ENCODE data around the gene TENM3. TPM values are rescaled to one million over a fixed set of nuclear protein-coding genes. Genes with fewer than 3 reads are reported as not detected.

The TENM3 gene
- total RNA-seq, 2 experiments from 2014 or later, result not detected

- TF ChIP-seq CTCF (IDR thresholded peaks at IDR 0.05), result no peak
- ChIA-PET CTCF (no interaction called here), POLR2A (no interaction called here)
- H3K27me3 ChIP-seq (ENCODE audit: control insufficient read depth in 1 of 2, insufficient read depth in 2 of 2, low read length in 2 of 2), result no peaks in the 10 kb centered on the region
- peaks cover 7% of the 10 kb centered on the region for H3K4me1 Mint-ChIP-seq (ENCODE audit: low read depth)
- H3K36me3 ChIP-seq (ENCODE audit: insufficient read depth, low read length), result no peaks in the 10 kb centered on the region
- H3K27ac Mint-ChIP-seq, result no peak overlapping the region
- H3K4me1 ChIP-seq (ENCODE audit: insufficient read depth, low read length), result no peaks in the 10 kb centered on the region
- no peaks in the 10 kb centered on the region for H3K9me3 Mint-ChIP-seq
- DNase-seq (no peak), ATAC-seq (ENCODE audit: poor library complexity) (no peak)
- no peaks in the 10 kb centered on the region for H3K36me3 Mint-ChIP-seq (ENCODE audit: low read depth)
- no peak overlapping the region for H3K4me3 ChIP-seq (ENCODE audit: low read length)
- no peaks in the 10 kb centered on the region for H3K9me3 ChIP-seq (ENCODE audit: control insufficient read depth in 1 of 2, insufficient read depth in 1 of 2, low read length in 2 of 2)
- H3K27me3 Mint-ChIP-seq, result peaks cover 10% of the 10 kb centered on the region
- H3K27ac ChIP-seq (ENCODE audit: low read depth in 1 of 2, low read length in 2 of 2), result no peak overlapping the region
- H3K4me3 Mint-ChIP-seq, result no peak overlapping the region
- intact Hi-C loops (cut with DNase I, micrococcal nuclease), result no loop called here
These were observed 248.5 kb downstream of the TENM3 start for GRCh38 chr4:182491719-182492118.

- POLR2A ChIA-PET, result no interaction called here
- Mint-ChIP-seq H3K9me3 (no peaks in the 10 kb centered on the region), H3K27ac (no peak overlapping the region), H3K36me3 (ENCODE audit: low read depth) (no peaks in the 10 kb centered on the region), H3K4me3 (no peak overlapping the region), H3K4me1 (ENCODE audit: low read depth) (peaks cover 7% of the 10 kb centered on the region), H3K27me3 (peaks cover 11% of the 10 kb centered on the region)
- H3K4me1 ChIP-seq (ENCODE audit: insufficient read depth, low read length), result no peaks in the 10 kb centered on the region
- no peaks in the 10 kb centered on the region for H3K9me3 ChIP-seq (ENCODE audit: control insufficient read depth in 1 of 2, insufficient read depth in 1 of 2, low read length in 2 of 2)
- DNase-seq, result no peak
- TF ChIP-seq CTCF (IDR thresholded peaks at IDR 0.05), result no peak
- H3K36me3 ChIP-seq (ENCODE audit: insufficient read depth, low read length), result no peaks in the 10 kb centered on the region
- CTCF ChIA-PET, result no interaction called here
- no peak for ATAC-seq (ENCODE audit: poor library complexity)
- H3K27me3 ChIP-seq (ENCODE audit: control insufficient read depth in 1 of 2, insufficient read depth in 2 of 2, low read length in 2 of 2), result no peaks in the 10 kb centered on the region
- H3K4me3 ChIP-seq (ENCODE audit: low read length), result no peak overlapping the region
- no peak overlapping the region for H3K27ac ChIP-seq (ENCODE audit: low read depth in 1 of 2, low read length in 2 of 2)
- intact Hi-C loops (cut with DNase I, micrococcal nuclease), result no loop called here
These were observed 249.2 kb downstream of the TENM3 start for GRCh38 chr4:182492423-182492822.

- Histone ChIP-seq H3K9me3 (ENCODE audit: control insufficient read depth in 1 of 2, insufficient read depth in 1 of 2, low read length in 2 of 2) (no peaks in the 10 kb centered on the region), H3K27me3 (ENCODE audit: control insufficient read depth in 1 of 2, insufficient read depth in 2 of 2, low read length in 2 of 2) (no peaks in the 10 kb centered on the region), H3K4me3 (ENCODE audit: low read length) (no peak overlapping the region), H3K4me1 (ENCODE audit: insufficient read depth, low read length) (no peaks in the 10 kb centered on the region), H3K36me3 (ENCODE audit: insufficient read depth, low read length) (no peaks in the 10 kb centered on the region), H3K27ac (ENCODE audit: low read depth in 1 of 2, low read length in 2 of 2) (no peak overlapping the region)
- TF ChIP-seq CTCF (IDR thresholded peaks at IDR 0.05), result no peak
- intact Hi-C loops (cut with DNase I, micrococcal nuclease), result no loop called here
- no peak overlapping the region for H3K27ac Mint-ChIP-seq
- H3K4me3 Mint-ChIP-seq, result no peak overlapping the region
- no peaks in the 10 kb centered on the region for H3K9me3 Mint-ChIP-seq
- peaks cover 7% of the 10 kb centered on the region for H3K4me1 Mint-ChIP-seq (ENCODE audit: low read depth)
- POLR2A ChIA-PET, result no interaction called here
- DNase-seq (no peak), ATAC-seq (ENCODE audit: poor library complexity) (no peak)
- CTCF ChIA-PET, result no interaction called here
- H3K36me3 Mint-ChIP-seq (ENCODE audit: low read depth), result no peaks in the 10 kb centered on the region
- H3K27me3 Mint-ChIP-seq, result peaks cover 18% of the 10 kb centered on the region
These were observed 250.2 kb downstream of the TENM3 start for GRCh38 chr4:182493377-182493776.
